GM12874 (cell line): Measurements from ENCODE around the gene MIEN1.

Experiments used
- CTCF ChIP-seq: IDR thresholded peaks from 2 replicates; pipeline ENCODE4 v1.5.1; 2011; ENCODE audit warnings: low read depth, mild to moderate bottlenecking, control low read depth, low read length, moderate library complexity; ENCODE audit not compliant: insufficient read depth

MIEN1 gene

GRCh38 chr17:39730095-39730921 lies at the start of gene MIEN1:
Gene MIEN1, minus strand, starts transcription at chr17:39730532. Its CDS starts 37 bp downstream, at chr17:39730495.
- peak; percentile 93 for TF ChIP-seq CTCF

GRCh38 chr17:39777534-39778365 lies 47.4 kb upstream of the MIEN1 start:
- no peak for TF ChIP-seq CTCF

GRCh38 chr17:39776252-39776651 lies 45.9 kb upstream of the MIEN1 start:
- no peak for TF ChIP-seq CTCF

- TF ChIP-seq CTCF: no peak
Observed at GRCh38 chr17:39775031-39775430, 44.7 kb upstream of the MIEN1 start.

- no peak for TF ChIP-seq CTCF
Observed at GRCh38 chr17:39774047-39774446, 43.7 kb upstream of the MIEN1 start.

- no peak for TF ChIP-seq CTCF
Observed at GRCh38 chr17:39772987-39773934, 42.9 kb upstream of the MIEN1 start.
